Fibroblast of gingiva (primary cell): ENCODE results near the gene FDXR.

Experiments
- DNase-seq: peaks from one replicate; pipeline ENCODE4 v3.0.0-alpha.2; 2011; ENCODE audit warnings: low read depth

The FDXR gene

GRCh38 chr17:74898376-74898946 is 25.7 kb upstream of the FDXR start:
- no peak for DNase-seq

- DNase-seq, result no peak
Observed at GRCh38 chr17:74893936-74894671, 21.3 kb upstream of the FDXR start.

DNA sequence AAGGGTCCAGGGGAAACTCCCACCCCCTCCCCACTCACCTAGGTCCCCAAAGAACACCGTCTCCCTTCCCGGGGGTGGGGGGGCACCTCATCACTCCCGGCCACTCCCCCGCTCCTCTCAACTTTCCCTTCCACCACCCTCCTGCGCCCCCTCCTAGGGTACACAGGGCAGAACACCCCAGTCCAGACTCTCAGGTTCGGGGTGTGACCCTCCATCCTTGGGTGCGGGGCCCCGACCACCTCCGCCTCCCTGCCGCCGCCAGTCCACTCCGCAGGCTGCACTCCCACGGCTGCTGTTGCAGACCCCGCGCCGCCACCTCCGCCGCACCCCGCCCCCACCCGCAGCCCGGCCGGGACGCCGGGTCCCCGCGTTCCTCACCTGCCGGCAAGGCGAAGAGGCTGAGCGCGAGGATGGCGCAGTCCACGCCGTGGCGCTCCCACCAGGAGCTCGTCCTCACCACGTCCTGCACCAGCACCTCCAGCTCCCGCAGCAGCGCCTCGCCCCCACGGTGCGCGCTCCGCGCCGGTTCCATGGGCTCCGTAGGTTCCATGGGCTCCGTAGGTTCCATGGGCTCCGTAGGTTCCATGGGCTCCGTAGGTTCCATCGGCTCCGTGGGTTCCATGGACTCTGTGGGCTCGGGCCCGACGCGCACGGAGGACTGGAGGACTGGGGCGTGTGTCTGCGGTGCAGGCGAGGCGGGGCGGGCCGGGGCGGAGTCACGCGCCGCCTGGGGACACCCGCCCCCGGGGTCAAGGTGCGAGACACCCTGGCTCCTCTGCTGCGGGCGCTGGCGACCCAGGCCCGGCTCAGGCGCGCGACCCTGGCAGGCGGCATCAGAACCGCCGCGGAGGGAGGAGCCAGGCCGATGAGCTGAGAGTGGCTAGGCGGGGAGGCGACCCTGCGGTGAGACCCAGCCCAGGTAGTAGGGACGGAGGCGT is 20.4 kb upstream of the FDXR start, which contains the start of gene FADS6:
TSS of gene FADS6 (minus strand) at position 660 of the 938 bp plus-strand sequence. CDS start at position 622, 38 bp downstream.
- no peak for DNase-seq

DNA sequence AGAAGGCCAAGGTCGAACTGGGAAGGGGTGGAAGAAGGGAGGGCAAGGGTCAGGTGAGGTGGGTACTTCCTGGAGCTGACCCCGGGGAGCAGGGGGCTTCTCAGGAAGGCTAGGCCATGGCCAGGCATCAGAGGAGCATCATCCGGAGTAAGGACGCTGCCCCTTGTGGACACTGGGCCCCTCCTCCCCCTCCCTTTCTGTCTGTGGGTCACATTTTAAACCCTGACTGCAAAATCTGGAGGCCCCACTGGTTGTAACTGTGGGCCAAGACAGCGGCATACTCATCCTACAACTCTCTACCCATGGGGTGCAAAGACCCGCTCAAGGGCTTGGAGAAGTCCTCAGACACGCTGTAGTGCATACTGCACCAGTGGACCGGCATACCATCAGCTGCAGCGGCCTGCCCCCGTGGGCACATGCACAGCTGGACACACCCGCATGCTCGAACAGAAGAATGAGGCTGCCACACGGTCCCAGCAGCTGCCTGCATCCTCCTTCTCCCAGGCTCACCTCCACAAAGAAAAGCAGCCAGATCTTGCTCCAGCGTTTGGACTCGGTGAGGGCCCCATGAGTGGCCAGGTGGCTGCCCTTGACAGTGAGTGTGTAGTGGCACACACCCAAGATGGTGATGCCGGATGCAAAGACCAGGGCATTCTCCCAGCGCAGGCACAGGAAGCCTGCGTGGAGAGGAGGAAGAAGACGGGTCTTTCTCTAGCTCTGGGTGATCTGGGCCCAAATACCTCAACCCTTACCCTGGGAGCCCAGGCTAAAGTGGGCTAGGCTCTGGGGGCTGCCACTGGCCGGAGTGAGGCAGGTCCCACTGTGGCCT is 19.4 kb upstream of the FDXR start:
- no peak for DNase-seq

DNA sequence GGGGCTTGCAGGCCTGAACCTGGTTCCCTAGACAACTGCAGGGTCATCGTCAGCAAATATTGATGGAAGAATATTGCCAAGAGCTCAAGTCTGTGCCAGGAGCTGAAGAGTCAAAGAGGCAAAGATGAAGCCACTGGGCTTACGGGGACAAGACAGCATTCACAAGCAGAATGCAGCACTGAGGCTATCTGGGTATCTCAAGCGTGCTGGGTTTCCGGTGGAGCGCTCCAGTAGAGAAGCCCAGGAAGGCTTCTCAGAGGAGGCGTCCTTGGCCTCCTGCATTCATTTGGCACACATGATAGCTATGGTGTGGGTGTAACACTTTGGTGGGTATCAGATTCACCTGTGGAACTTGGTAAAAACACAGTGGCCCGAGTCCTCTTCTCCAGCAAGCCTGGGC is 17.8 kb upstream of the FDXR start:
- DNase-seq, result no peak

DNA sequence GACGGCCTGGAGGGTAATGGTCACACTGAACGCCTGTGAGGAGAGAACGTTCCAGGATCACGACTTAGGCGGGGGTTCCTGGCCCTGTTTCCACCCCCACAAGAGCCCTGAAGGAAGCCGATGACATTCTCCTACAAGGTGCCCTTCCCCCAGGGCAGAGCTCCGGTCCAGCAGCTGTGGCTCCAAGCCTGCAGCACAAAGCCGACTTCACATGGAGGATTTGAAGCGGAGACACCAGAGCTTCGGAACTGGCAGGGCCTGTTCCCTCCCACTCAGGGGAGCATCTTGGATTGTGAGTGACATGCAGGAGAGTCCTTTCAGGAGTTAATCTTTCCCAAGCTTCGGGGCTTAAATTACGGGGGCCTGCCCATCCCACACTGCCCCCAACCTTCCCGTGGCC is 15.7 kb upstream of the FDXR start:
- DNase-seq, result no peak

- DNase-seq, result no peak
Observed at GRCh38 chr17:74883241-74883745, 10.5 kb upstream of the FDXR start.

GRCh38 chr17:74882517-74883240 is 9.9 kb upstream of the FDXR start:
- no peak for DNase-seq

GRCh38 chr17:74881073-74881472 is 8.3 kb upstream of the FDXR start:
- DNase-seq, result no peak

GRCh38 chr17:74879308-74879707 is 6.5 kb upstream of the FDXR start:
- DNase-seq, result no peak

DNA sequence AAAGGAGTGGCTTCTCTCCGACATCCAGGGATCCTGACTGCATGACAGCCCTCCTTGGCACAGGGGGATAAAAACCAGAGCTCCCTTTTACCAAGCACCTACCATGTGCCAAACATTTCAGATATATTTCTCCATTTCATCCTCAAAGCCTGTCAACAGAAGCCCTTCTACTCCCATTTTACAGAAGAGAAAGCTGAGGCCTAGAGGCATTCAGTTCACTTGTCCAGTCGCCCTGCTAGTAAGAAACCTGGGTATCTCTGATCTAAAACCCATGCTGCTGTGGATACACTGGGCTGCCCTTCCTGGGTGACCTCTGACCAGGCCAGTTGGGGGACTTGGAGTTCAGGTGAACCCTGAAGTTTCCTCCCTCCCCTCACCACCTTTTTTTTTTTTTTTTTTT is 5.9 kb upstream of the FDXR start:
- DNase-seq, result no peak

GRCh38 chr17:74877592-74878548 is 5.1 kb upstream of the FDXR start:
- no peak for DNase-seq

DNA sequence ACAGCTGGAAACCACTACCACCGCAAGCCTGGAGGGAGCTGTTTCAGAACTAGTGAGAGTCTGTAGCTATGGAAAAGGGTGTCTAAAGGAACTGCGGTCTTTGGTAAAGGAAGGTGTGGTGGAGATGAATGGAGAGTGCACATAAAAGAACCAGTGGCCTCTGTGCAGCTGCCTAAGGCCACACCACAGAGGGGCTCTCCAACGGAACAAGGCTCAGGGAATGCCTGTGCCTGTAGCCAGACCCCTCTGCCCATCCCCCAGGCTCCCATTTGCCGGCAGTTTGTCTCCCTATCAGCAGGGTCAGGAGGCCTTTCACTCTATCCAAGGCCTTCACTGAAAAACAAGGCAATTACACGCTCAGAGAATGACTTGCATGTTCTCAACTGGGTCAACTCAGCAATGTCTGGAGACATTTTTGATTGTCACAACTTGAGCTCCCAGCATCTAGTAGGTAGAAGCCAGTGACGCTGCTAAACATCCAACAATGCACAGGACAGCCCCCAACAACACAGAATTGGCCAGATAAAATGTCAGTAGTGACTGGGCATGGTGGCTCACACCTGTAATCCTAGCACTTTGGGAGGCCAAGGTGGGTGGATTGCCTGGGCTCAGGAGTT is 3.3 kb upstream of the FDXR start:
- no peak for DNase-seq

GRCh38 chr17:74875155-74875976 is 2.6 kb upstream of the FDXR start:
- no peak for DNase-seq

- DNase-seq, result no peak
Observed at GRCh38 chr17:74874615-74875037, 1.8 kb upstream of the FDXR start.

DNA sequence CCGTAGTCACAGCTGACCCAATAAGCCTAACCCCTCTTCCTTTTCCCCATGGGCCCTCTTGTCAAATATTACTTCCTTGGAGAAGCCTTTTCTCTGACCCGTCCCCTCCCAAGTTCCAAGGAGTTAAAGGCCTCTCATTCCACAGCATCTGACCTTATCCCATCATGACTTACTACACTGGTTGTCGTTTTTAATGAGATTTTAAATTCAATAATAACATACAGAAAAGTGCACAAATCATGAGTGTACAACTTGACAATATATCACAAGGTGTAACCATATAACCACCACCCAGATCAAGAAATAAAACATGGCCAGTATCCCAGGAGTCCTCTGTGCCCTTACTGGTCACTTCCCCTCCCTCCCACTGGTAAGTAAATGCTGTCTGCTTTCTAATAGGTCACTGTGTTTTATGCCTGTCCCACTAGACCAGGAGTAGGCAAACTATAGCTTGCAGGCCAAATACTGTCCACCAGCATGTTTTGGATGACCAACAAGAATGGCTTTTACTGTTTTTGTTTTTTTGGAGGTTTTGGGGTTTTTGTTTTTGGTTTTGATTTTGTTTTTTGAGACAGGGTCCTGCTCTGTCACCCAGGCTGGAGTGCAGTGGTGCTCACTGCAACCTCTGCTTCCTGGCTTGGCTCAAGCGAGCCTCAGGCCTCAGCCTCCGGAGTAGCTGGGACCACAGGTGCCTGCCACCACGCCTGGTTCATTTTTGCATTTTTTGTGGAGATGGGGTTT is 1.2 kb upstream of the FDXR start:
- no peak for DNase-seq

DNA sequence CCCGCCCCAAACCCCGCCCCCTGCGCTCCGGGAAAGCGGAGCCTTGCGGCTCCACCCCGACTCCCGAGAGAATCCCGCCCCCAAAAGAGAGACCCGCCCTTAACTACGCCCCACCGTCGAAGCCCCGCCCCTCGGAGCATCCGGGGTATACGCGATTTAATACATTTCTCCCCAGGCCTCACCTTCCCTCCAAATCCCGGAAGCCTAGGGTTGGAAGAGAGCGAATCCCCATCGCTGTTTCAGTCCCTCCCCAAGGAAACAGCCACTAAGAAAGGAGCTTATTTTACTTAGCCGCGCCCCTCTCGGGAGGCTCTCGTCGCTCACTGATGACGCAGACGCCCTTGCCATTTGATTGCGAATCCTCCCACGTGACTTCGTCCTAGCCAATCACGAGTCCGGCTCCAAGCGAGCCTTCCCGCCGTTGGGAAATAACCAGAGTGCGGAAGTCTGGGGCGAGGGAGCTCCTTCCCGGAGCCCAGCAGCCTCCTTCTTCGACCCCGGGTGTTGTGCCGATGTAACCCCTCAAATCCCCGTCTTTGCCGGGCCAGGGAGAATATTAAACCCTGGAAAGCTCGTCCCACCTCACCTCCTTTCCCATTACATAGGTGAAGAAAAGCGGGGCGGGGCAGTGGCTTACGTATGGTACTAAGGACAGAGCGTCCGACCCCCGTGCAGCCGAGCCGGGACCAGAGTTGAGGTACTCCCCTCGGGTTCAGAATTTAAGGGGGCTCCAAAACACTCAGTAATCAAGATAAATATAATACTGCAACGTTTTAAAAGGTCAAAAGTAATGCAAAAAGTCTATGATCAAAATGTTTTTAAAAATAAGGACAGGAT is 461 bp upstream of the FDXR start:
- peak; percentile 100 for DNase-seq
